CD14-positive monocyte (primary cell): ENCODE measurements around the gene GALNT10. TPM values are rescaled to one million over a fixed set of nuclear protein-coding genes. Genes with fewer than 3 reads are reported as not detected.

Source experiments
- DNase-seq, 3 donors: peaks; one replicate each; pipeline ENCODE4 v3.0.0-alpha.2; 2011 to 2022
- H2AFZ ChIP-seq: 2 replicates; pipeline ENCODE4 v1.6.0; 2012; ENCODE audit warnings: mild to moderate bottlenecking, low read depth, low read length, inconsistent platforms; ENCODE audit not compliant: insufficient read depth, poor library complexity, severe bottlenecking
- H3K27ac ChIP-seq, 2 donors: 1 replicate in 1 of 2; 2 replicates in 1 of 2; pipeline ENCODE4 v1.5.1; 2012 to 2013; ENCODE audit warnings: low read length in 2 of 2, control low read depth in 1 of 2, inconsistent platforms in 1 of 2, low read depth in 1 of 2, mild to moderate bottlenecking in 1 of 2
- H3K27me3 ChIP-seq, 2 donors: one replicate each; pipeline versions ENCODE4 v1.6.0 to v1.6.1; 2011 to 2013; ENCODE audit warnings: low read length in 2 of 2; ENCODE audit not compliant: control insufficient read depth in 2 of 2, insufficient read depth in 2 of 2
- H3K36me3 ChIP-seq, 2 donors: replicated peaks in 1 of 2; 1 replicate in 1 of 2; 2 replicates in 1 of 2; pipeline versions ENCODE4 v1.5.1 to v1.6.1; 2012 to 2013; ENCODE audit warnings: low read length in 2 of 2, control low read depth in 1 of 2, inconsistent platforms in 1 of 2, mild to moderate bottlenecking in 1 of 2; ENCODE audit not compliant: insufficient read depth in 2 of 2, control insufficient read depth in 1 of 2
- H3K4me1 ChIP-seq, 2 donors: 1 replicate in 1 of 2; 2 replicates in 1 of 2; pipeline versions ENCODE4 v1.5.1 to v1.6.1; 2012 to 2013; ENCODE audit warnings: low read length in 2 of 2, control low read depth in 1 of 2, inconsistent platforms in 1 of 2, mild to moderate bottlenecking in 1 of 2, moderate library complexity in 1 of 2; ENCODE audit not compliant: insufficient read depth in 2 of 2, control insufficient read depth in 1 of 2
- H3K4me2 ChIP-seq: replicated peaks from 2 replicates; pipeline ENCODE3; 2012; ENCODE audit warnings: low read length, moderate library complexity, mild to moderate bottlenecking; ENCODE audit not compliant: poor library complexity, severe bottlenecking; ENCODE audit errors: extremely low read depth
- H3K4me3 ChIP-seq, 3 experiments: fragments of 200-600 bp in 1 of 3; sonication (generic) in 1 of 3; replicated peaks in 1 of 3; 1 replicate in 2 of 3; 2 replicates in 1 of 3; pipeline ENCODE4 v1.5.1; 2011 to 2013; ENCODE audit warnings: low read length in 3 of 3, mild to moderate bottlenecking in 3 of 3, control low read depth in 2 of 3, low read depth in 2 of 3, inconsistent platforms in 1 of 3, moderate library complexity in 1 of 3
- H3K79me2 ChIP-seq: 2 replicates; pipeline ENCODE4 v1.6.0; 2012; ENCODE audit warnings: mild to moderate bottlenecking, control low read depth, inconsistent platforms, low read length, moderate library complexity; ENCODE audit not compliant: insufficient read depth
- H3K9ac ChIP-seq: 2 replicates; pipeline ENCODE4 v1.6.0; 2017; ENCODE audit warnings: low read length, mild to moderate bottlenecking; ENCODE audit not compliant: insufficient read depth, poor library complexity, severe bottlenecking
- H3K9me3 ChIP-seq, 2 donors: replicated peaks in 1 of 2; 1 replicate in 1 of 2; 2 replicates in 1 of 2; pipeline versions ENCODE4 v1.5.1 to v1.6.1; 2012 to 2013; ENCODE audit warnings: low read length in 2 of 2, control low read depth in 1 of 2; ENCODE audit not compliant: control insufficient read depth in 1 of 2, insufficient read depth in 1 of 2
- H4K20me1 ChIP-seq: 2 replicates; pipeline ENCODE4 v1.6.0; 2012; ENCODE audit warnings: mild to moderate bottlenecking, low read length, control low read depth, moderate library complexity; ENCODE audit not compliant: insufficient read depth
- H3K27ac Mint-ChIP-seq, 7 donors: one replicate each; pipeline ENCODE4 v1.8.0; 2020; ENCODE audit warnings: mild to moderate bottlenecking in 7 of 7, mixed read lengths in 7 of 7, moderate library complexity in 6 of 7, inconsistent platforms in 2 of 7
- H3K27me3 Mint-ChIP-seq, 3 donors: one replicate each; pipeline ENCODE4 v1.8.0; 2021 to 2022; ENCODE audit warnings: low read depth in 3 of 3, mild to moderate bottlenecking in 3 of 3, mixed read lengths in 3 of 3, moderate library complexity in 3 of 3, inconsistent platforms in 1 of 3
- H3K36me3 Mint-ChIP-seq, 2 donors: one replicate each; pipeline ENCODE4 v1.8.0; 2020; ENCODE audit warnings: mixed read lengths in 2 of 2, inconsistent platforms in 1 of 2, mild to moderate bottlenecking in 1 of 2
- H3K4me1 Mint-ChIP-seq: one replicate; pipeline ENCODE4 v1.8.0; 2020; ENCODE audit warnings: mild to moderate bottlenecking, mixed read lengths
- H3K4me3 Mint-ChIP-seq, 2 donors: one replicate each; pipeline ENCODE4 v1.8.0; 2020; ENCODE audit warnings: mild to moderate bottlenecking in 2 of 2, mixed read lengths in 2 of 2, moderate library complexity in 1 of 2
- H3K9me3 Mint-ChIP-seq, 7 donors: one replicate each; pipeline ENCODE4 v1.8.0; 2020 to 2022; ENCODE audit warnings: mixed read lengths in 7 of 7, mild to moderate bottlenecking in 6 of 7, moderate library complexity in 6 of 7, inconsistent platforms in 2 of 7
- WGBS: methylation state at CpG from one replicate; pipeline ENCODE4 v1.1.5; 2013; ENCODE audit warnings: missing lambda C conversion rate; ENCODE audit not compliant: insufficient coverage; 5-methylcytosine and 5-hydroxymethylcytosine counted together
- intact Hi-C, 2 donors: fragments of 100-400 bp; cut with micrococcal nuclease; formaldehyde crosslinking; loops; one replicate each; pipeline versions ENCODE4 v1.15.0 to v1.15.1; 2023
- polyA plus RNA-seq, 3 donors: library from polyadenylated mRNA; depleted of rRNA in 1 of 3; unstranded in 2 of 3; stranded (reverse) in 1 of 3; fragments of 300-500 nt in 2 of 3; fragments of >200 nt in 1 of 3; fragmentation: Illumina TruSeq in 2 of 3; gene quantifications; 1 replicate in 2 of 3; 2 replicates in 1 of 3; pipeline ENCODE4 v1.2.3, GENCODE V29; 2012 to 2021
- TF ChIP-seq, protein P1 (sequence below): fragments of 200-600 bp; IDR thresholded peaks from one replicate; pipeline ENCODE4 v1.8.0; 2022; ENCODE audit warnings: antibody characterized with exemption, mild to moderate bottlenecking

GALNT10 gene
- polyA plus RNA-seq, 3 donors: 6.2 to 11.6 (median 7.3) TPM

- H3K27me3 ChIP-seq: no peaks in the 10 kb centered on the region
- no peak overlapping the region for H3K4me2 ChIP-seq
- H3K9ac ChIP-seq: no peak overlapping the region
- no peak overlapping the region for H3K27ac Mint-ChIP-seq
- H4K20me1 ChIP-seq: no peaks in the 10 kb centered on the region
- H2AFZ ChIP-seq: no peak overlapping the region
- no peaks in the 10 kb centered on the region for H3K9me3 Mint-ChIP-seq
- no peaks in the 10 kb centered on the region for H3K79me2 ChIP-seq
- 100% methylated on average over 3 of the region's 3 CpGs for WGBS
- H3K9me3 ChIP-seq: no peaks in the 10 kb centered on the region
- H3K4me3 ChIP-seq: no peak overlapping the region
- no peaks in the 10 kb centered on the region for H3K4me1 ChIP-seq
- H3K4me1 Mint-ChIP-seq: no peaks in the 10 kb centered on the region
- DNase-seq: no peak
- TF ChIP-seq, protein P1, sequence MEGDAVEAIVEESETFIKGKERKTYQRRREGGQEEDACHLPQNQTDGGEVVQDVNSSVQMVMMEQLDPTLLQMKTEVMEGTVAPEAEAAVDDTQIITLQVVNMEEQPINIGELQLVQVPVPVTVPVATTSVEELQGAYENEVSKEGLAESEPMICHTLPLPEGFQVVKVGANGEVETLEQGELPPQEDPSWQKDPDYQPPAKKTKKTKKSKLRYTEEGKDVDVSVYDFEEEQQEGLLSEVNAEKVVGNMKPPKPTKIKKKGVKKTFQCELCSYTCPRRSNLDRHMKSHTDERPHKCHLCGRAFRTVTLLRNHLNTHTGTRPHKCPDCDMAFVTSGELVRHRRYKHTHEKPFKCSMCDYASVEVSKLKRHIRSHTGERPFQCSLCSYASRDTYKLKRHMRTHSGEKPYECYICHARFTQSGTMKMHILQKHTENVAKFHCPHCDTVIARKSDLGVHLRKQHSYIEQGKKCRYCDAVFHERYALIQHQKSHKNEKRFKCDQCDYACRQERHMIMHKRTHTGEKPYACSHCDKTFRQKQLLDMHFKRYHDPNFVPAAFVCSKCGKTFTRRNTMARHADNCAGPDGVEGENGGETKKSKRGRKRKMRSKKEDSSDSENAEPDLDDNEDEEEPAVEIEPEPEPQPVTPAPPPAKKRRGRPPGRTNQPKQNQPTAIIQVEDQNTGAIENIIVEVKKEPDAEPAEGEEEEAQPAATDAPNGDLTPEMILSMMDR: no peak
- no peak overlapping the region for H3K4me3 Mint-ChIP-seq
- peaks cover 0 to 11% of the 10 kb centered on the region in 2 donors for H3K36me3 ChIP-seq
- intact Hi-C loops: no loop called here
- no peak overlapping the region for H3K27ac ChIP-seq
- peaks cover 0 to 2% (median 0%) of the 10 kb centered on the region in 3 donors for H3K27me3 Mint-ChIP-seq
- H3K36me3 Mint-ChIP-seq: peaks cover 12 to 14% of the 10 kb centered on the region in 2 donors
Observed at GRCh38 chr5:154370813-154371212, 180.3 kb downstream of the GALNT10 start.

DNA sequence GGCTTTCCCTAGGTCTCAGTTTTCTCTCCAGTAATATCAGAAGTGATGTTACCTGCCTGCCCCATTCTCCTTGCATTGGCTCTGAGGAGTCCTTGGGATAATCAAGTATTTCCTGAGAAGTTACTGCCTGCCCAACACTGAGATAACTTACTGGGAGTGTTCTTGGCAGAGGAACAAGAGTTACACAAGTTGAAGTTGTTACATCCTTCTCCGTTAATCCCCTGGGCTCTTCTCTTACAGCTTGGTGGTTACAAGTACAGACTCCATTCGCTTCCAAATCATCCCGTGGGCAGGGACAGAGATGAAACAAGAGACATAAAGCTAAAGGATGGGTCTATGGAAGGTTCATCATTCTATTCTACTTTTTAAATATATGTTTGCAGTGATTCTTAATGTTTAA is 181.2 kb downstream of the GALNT10 start:
- no peaks in the 10 kb centered on the region for H3K27me3 ChIP-seq
- no peak overlapping the region for H3K4me2 ChIP-seq
- peaks cover 8 to 19% of the 10 kb centered on the region in 2 donors for H3K36me3 ChIP-seq
- H3K4me1 Mint-ChIP-seq: no peaks in the 10 kb centered on the region
- no peaks in the 10 kb centered on the region for H3K79me2 ChIP-seq
- no peaks in the 10 kb centered on the region for H3K4me1 ChIP-seq
- no peak overlapping the region for H2AFZ ChIP-seq
- no peak overlapping the region for H3K4me3 Mint-ChIP-seq
- peaks cover 15 to 18% of the 10 kb centered on the region in 2 donors for H3K36me3 Mint-ChIP-seq
- no peak for DNase-seq
- H3K27ac Mint-ChIP-seq: no peak overlapping the region
- no peak overlapping the region for H3K27ac ChIP-seq
- no peak overlapping the region for H3K4me3 ChIP-seq
- WGBS: no CpG with 5 or more reads among the region's 3 CpGs
- intact Hi-C loops: no loop called here
- TF ChIP-seq, protein P1: no peak
- H3K9me3 Mint-ChIP-seq: no peaks in the 10 kb centered on the region
- peaks cover 0 to 2% (median 0%) of the 10 kb centered on the region in 3 donors for H3K27me3 Mint-ChIP-seq
- H3K9me3 ChIP-seq: no peaks in the 10 kb centered on the region
- no peak overlapping the region for H3K9ac ChIP-seq
- no peaks in the 10 kb centered on the region for H4K20me1 ChIP-seq
